Tibial artery (tissue), 4 donors: ENCODE results near the gene MEIS2.

Experiments
- DNase-seq, 2 donors: peaks; one replicate each; pipeline ENCODE4 v3.0.0-alpha.2; 2019
- H3K27ac ChIP-seq, 2 donors: fragments of 200-600 bp; sonication (generic) in 1 of 2; 1 replicate in 1 of 2; 2 replicates in 1 of 2; pipeline ENCODE4 v1.5.1; 2018 to 2019; ENCODE audit warnings: mild to moderate bottlenecking in 1 of 2
- H3K27me3 ChIP-seq, 2 donors: fragments of 200-600 bp; sonication (generic) in 1 of 2; one replicate each; pipeline versions ENCODE4 v1.5.1 to v1.6.0; 2016 to 2019
- H3K36me3 ChIP-seq, 3 donors: fragments of 200-600 bp; sonication (generic) in 2 of 3; one replicate each; pipeline ENCODE4 v1.5.1; 2016 to 2019; ENCODE audit warnings: mild to moderate bottlenecking in 2 of 3
- H3K4me1 ChIP-seq, 4 donors: fragments of 200-600 bp; sonication (generic) in 2 of 4; 1 replicate in 3 of 4; 2 replicates in 1 of 4; pipeline ENCODE4 v1.5.1; 2016 to 2019
- H3K4me3 ChIP-seq, 2 donors: fragments of 200-600 bp; sonication (generic) in 1 of 2; 1 replicate in 1 of 2; 2 replicates in 1 of 2; pipeline ENCODE4 v1.5.1; 2018 to 2019; ENCODE audit warnings: mild to moderate bottlenecking in 2 of 2
- H3K9me3 ChIP-seq, 3 donors: fragments of 200-600 bp; sonication (generic) in 1 of 3; one replicate each; pipeline ENCODE4 v1.5.1; 2016 to 2019
- intact Hi-C: fragments of 100-400 bp; cut with DNase I; formaldehyde crosslinking; loops from one replicate; pipeline ENCODE4 v1.15.0; 2023; ENCODE audit warnings: low total_unique reads
- TF ChIP-seq, protein P1 (sequence below), 2 experiments: fragments of 200-600 bp in 1 of 2; fragments of 450-650 bp in 1 of 2; IDR thresholded peaks; one replicate each; pipeline ENCODE4 v1.5.1; 2017 to 2019; ENCODE audit warnings: antibody characterized with exemption in 2 of 2, mild to moderate bottlenecking in 1 of 2, moderate library complexity in 1 of 2

The MEIS2 gene

DNA sequence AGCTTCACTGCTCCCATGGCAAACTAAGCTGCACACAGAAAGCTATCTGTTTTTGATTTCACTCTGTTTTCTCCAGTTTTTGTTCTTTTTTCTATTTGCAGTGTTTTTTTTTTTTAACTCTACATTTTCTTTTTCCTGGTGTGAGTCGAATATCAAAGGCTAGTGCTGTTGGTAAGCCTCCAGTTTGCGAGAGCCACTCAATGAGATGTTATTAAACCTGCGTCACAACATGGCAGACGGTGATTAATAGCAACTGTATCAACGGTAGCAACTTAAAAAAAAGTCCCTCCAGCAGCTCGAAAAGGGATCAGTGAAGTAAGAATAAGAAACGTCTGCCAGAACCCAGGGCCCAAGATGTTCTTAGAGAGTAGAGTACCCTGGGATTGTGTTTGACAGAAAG lies 84.1 kb downstream of the MEIS2 start:
- peaks cover 0 to 26% (median 10%) of the 10 kb centered on the region in 4 donors for H3K4me1 ChIP-seq
- H3K27me3 ChIP-seq, result no peaks in the 10 kb centered on the region
- TF ChIP-seq, protein P1, sequence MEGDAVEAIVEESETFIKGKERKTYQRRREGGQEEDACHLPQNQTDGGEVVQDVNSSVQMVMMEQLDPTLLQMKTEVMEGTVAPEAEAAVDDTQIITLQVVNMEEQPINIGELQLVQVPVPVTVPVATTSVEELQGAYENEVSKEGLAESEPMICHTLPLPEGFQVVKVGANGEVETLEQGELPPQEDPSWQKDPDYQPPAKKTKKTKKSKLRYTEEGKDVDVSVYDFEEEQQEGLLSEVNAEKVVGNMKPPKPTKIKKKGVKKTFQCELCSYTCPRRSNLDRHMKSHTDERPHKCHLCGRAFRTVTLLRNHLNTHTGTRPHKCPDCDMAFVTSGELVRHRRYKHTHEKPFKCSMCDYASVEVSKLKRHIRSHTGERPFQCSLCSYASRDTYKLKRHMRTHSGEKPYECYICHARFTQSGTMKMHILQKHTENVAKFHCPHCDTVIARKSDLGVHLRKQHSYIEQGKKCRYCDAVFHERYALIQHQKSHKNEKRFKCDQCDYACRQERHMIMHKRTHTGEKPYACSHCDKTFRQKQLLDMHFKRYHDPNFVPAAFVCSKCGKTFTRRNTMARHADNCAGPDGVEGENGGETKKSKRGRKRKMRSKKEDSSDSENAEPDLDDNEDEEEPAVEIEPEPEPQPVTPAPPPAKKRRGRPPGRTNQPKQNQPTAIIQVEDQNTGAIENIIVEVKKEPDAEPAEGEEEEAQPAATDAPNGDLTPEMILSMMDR (IDR thresholded peaks at IDR 0.05), result no peak
- no peak for DNase-seq
- intact Hi-C loops, result no loop called here
- H3K9me3 ChIP-seq, result no peaks in the 10 kb centered on the region
- peak overlapping the region; percentile 61 to 67 for H3K27ac ChIP-seq
- no peaks in the 10 kb centered on the region for H3K36me3 ChIP-seq
- peak overlapping the region; percentile 32 to 38 for H3K4me3 ChIP-seq

DNA sequence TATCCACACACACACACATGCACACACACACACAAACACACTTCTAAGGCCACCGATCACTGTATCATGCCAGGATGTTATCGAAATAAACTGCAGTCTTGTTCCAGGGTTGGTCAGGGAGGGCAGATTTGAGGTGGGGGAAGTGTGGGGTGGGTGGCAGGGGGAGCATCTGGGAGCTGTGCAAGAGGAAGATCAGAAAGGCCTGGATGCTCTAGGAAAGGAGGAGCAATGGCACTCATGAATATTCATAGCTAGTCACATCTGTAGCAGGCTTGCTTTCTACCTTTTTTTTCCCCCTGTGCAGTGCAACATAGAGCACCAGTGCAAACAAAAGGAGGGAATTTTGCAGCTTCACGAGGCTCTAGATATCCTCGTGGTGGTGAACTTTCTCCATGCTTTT lies 84.9 kb downstream of the MEIS2 start:
- DNase-seq, result no peak
- TF ChIP-seq, protein P1 (IDR thresholded peaks at IDR 0.05), result no peak
- Histone ChIP-seq H3K4me3 (peak overlapping the region; percentile 32 to 38), H3K9me3 (no peaks in the 10 kb centered on the region), H3K27me3 (no peaks in the 10 kb centered on the region), H3K4me1 (peaks cover 0 to 26% (median 10%) of the 10 kb centered on the region in 4 donors), H3K36me3 (no peaks in the 10 kb centered on the region), H3K27ac (peak overlapping the region; percentile 61 to 67)
- intact Hi-C loops, result no loop called here

DNA sequence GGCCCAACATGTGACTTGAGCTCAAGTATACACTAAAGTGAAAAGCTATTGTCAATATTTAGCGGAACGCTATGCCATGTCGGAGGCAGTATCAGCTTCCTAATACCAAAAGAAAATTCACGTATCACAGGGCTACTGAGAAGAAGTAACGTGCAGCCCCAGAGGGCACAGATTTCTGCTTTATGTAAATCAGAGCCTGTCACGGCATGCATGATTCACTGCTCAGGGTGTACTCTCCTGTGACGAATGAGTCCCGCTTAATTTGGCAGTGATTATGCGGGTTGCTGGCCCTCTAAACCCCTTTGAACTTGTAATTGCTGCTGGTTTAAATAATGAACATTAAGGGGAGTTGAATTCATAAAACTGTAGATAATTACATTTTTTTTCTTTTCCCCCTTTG lies 85.3 kb downstream of the MEIS2 start:
- no peaks in the 10 kb centered on the region for H3K36me3 ChIP-seq
- peak overlapping the region; percentile 18 to 61 for H3K27ac ChIP-seq
- no peaks in the 10 kb centered on the region for H3K27me3 ChIP-seq
- peak overlapping the region; percentile 32 to 38 for H3K4me3 ChIP-seq
- TF ChIP-seq, protein P1 (IDR thresholded peaks at IDR 0.05), result no peak
- peaks cover 0 to 25% (median 10%) of the 10 kb centered on the region in 4 donors for H3K4me1 ChIP-seq
- intact Hi-C loops, result no loop called here
- no peaks in the 10 kb centered on the region for H3K9me3 ChIP-seq
- DNase-seq, result no peak

DNA sequence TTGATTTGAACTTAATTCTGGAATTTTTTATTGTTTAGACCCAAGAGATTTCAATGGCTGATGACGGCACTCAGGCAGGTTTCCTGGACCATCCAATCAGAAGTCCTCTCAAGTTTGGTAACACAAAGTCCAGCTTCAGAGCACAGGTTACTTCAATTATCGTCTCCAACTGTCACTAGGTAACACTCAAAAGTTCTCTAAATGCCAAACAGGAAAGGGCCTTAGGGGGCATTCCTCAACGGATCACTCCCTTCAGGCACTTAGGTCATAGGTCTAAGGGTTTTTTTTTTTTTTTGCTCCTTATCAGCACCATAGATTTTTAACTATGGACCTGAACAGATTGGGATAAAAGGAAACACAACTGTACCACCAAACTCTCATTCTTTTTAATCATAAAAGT lies 85.8 kb downstream of the MEIS2 start:
- TF ChIP-seq, protein P1 (IDR thresholded peaks at IDR 0.05), result no peak
- intact Hi-C loops, result no loop called here
- DNase-seq, result no peak
- H3K27ac ChIP-seq, result peak overlapping the region in 1 of 2 donors; percentile 18
- H3K4me1 ChIP-seq, result peaks cover 0 to 21% (median 9%) of the 10 kb centered on the region in 4 donors
- no peaks in the 10 kb centered on the region for H3K36me3 ChIP-seq
- no peak overlapping the region for H3K4me3 ChIP-seq
- H3K9me3 ChIP-seq, result no peaks in the 10 kb centered on the region
- H3K27me3 ChIP-seq, result no peaks in the 10 kb centered on the region

DNA sequence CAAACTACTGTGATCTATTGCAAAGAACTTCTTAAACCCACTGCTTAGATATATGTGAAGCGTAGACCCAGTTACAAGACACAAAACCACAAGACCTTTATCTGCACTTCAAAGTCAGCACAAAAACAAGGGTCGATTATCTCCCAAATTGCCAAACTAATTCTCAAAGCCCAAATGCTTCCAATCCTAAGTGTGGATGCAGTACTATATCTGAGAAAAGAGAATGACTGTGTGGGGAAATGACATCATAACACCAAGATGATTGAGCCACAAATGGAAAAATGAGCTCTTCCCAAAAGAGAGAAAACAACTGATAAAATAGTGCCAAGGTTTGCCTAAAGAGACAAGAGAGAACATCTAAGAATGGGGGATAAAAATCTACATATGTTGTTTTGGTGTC lies 86.2 kb downstream of the MEIS2 start:
- TF ChIP-seq, protein P1 (IDR thresholded peaks at IDR 0.05), result no peak
- Histone ChIP-seq H3K4me3 (no peak overlapping the region), H3K9me3 (no peaks in the 10 kb centered on the region), H3K36me3 (no peaks in the 10 kb centered on the region), H3K4me1 (peaks cover 0 to 18% (median 8%) of the 10 kb centered on the region in 4 donors), H3K27ac (no peak overlapping the region), H3K27me3 (no peaks in the 10 kb centered on the region)
- no peak for DNase-seq
- intact Hi-C loops, result no loop called here

DNA sequence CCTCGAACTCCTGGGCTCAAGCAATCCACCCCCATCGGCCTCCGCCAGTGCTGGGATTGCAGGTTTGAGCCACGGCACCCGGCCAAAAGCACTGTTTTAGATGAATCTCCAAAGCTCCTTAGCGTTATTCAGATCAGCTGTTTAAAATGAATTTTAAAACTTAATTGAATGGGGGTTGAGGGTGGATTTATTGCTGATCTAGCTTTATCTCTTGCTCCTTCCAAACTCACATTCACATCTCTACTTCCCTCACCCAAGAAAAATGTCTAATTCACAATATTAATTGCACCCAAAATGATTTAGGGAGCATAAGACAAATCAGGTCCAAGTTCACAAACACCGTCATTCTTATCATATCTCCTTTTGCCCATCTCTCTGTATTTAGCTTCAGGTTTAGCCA lies 89.8 kb downstream of the MEIS2 start:
- H3K4me1 ChIP-seq, result peaks cover 0 to 5% (median 2%) of the 10 kb centered on the region in 4 donors
- TF ChIP-seq, protein P1 (IDR thresholded peaks at IDR 0.05), result no peak
- no peak overlapping the region for H3K27ac ChIP-seq
- no peaks in the 10 kb centered on the region for H3K9me3 ChIP-seq
- no peaks in the 10 kb centered on the region for H3K27me3 ChIP-seq
- H3K36me3 ChIP-seq, result peaks cover 0 to 1% (median 0%) of the 10 kb centered on the region in 3 donors
- no peak for DNase-seq
- no peak overlapping the region for H3K4me3 ChIP-seq
- intact Hi-C loops, result no loop called here
